Astrocyte of the cerebellum (primary cell): ENCODE results near the gene UGP2.
"Not testable (repeated sequence)": the region's sequence is repeated elsewhere in the genome, so short reads cannot be mapped to it uniquely, and the experiment has no call there.

Experiments
- DNase-seq: peaks from one replicate; pipeline ENCODE4 v3.0.0-alpha.2; 2011; ENCODE audit warnings: low read depth
- H3K4me3 ChIP-seq: 2 replicates; pipeline ENCODE4 v1.5.1; 2011; ENCODE audit warnings: mild to moderate bottlenecking, low read depth, low read length, moderate library complexity
- CTCF ChIP-seq: IDR thresholded peaks from 2 replicates; pipeline ENCODE4 v1.5.1; 2012; ENCODE audit warnings: low read length, low read depth, moderate library complexity, mild to moderate bottlenecking; ENCODE audit errors: missing control alignments
- in situ Hi-C: cut with HindIII; loops from 2 replicates; pipeline ENCODE4 v1.10.0; 2017; ENCODE audit warnings: low sequenced_read_pairs

Gene UGP2

GRCh38 chr2:63844616-63845015 is 2.9 kb downstream of the UGP2 start:
- peak overlapping the region; percentile 2 for H3K4me3 ChIP-seq
- no peak for TF ChIP-seq CTCF
- no peak for DNase-seq
- in situ Hi-C loops: no loop called here

- TF ChIP-seq CTCF: no peak
- in situ Hi-C loops: no loop called here
- no peak for DNase-seq
- no peak overlapping the region for H3K4me3 ChIP-seq
These were observed 4.2 kb downstream of the UGP2 start for GRCh38 chr2:63845866-63846265.

- in situ Hi-C loops: no loop called here
- DNase-seq: no peak
- TF ChIP-seq CTCF: no peak
- no peak overlapping the region for H3K4me3 ChIP-seq
These were observed 4.8 kb downstream of the UGP2 start for GRCh38 chr2:63846487-63846886.

- in situ Hi-C loops, DNase-seq, H3K4me3 ChIP-seq: not testable (repeated sequence)
These were observed 5.9 kb downstream of the UGP2 start for GRCh38 chr2:63847571-63847970.

- peak; percentile 61 for DNase-seq
- no peak for TF ChIP-seq CTCF
- in situ Hi-C loops: loop anchor here (25.0 kb wide), 1 partner anchor 162 kb away; no protein-coding TSS in a partner anchor
- no peak overlapping the region for H3K4me3 ChIP-seq
These were observed 7.9 kb downstream of the UGP2 start for GRCh38 chr2:63849381-63850203.

- no peak overlapping the region for H3K4me3 ChIP-seq
- in situ Hi-C loops: loop anchor here (25.0 kb wide), 1 partner anchor 163 kb away; no protein-coding TSS in a partner anchor
- no peak for TF ChIP-seq CTCF
- DNase-seq: no peak
These were observed 8.5 kb downstream of the UGP2 start for GRCh38 chr2:63850204-63850571.

GRCh38 chr2:63850649-63851048 is 9.0 kb downstream of the UGP2 start:
- no peak for DNase-seq
- in situ Hi-C loops: loop anchor here (25.0 kb wide), 1 partner anchor 163 kb away; no protein-coding TSS in a partner anchor
- no peak for TF ChIP-seq CTCF
- H3K4me3 ChIP-seq: no peak overlapping the region
